Smooth muscle cell of trachea (primary cell): Measurements from ENCODE around the gene RUBCNL. TPM values are rescaled to one million over a fixed set of nuclear protein-coding genes. Genes with fewer than 3 reads are reported as not detected.

Experiments used
- total RNA-seq: library from RNA; depleted of rRNA; stranded (reverse); fragments of >200 nt; gene quantifications from 2 replicates; pipeline ENCODE4 v1.2.1, GENCODE V29; 2014

Gene RUBCNL, protein sequence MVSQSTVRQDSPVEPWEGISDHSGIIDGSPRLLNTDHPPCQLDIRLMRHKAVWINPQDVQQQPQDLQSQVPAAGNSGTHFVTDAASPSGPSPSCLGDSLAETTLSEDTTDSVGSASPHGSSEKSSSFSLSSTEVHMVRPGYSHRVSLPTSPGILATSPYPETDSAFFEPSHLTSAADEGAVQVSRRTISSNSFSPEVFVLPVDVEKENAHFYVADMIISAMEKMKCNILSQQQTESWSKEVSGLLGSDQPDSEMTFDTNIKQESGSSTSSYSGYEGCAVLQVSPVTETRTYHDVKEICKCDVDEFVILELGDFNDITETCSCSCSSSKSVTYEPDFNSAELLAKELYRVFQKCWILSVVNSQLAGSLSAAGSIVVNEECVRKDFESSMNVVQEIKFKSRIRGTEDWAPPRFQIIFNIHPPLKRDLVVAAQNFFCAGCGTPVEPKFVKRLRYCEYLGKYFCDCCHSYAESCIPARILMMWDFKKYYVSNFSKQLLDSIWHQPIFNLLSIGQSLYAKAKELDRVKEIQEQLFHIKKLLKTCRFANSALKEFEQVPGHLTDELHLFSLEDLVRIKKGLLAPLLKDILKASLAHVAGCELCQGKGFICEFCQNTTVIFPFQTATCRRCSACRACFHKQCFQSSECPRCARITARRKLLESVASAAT
- total RNA-seq, result 11.2 and 17.0 TPM in 2 replicates

DNA sequence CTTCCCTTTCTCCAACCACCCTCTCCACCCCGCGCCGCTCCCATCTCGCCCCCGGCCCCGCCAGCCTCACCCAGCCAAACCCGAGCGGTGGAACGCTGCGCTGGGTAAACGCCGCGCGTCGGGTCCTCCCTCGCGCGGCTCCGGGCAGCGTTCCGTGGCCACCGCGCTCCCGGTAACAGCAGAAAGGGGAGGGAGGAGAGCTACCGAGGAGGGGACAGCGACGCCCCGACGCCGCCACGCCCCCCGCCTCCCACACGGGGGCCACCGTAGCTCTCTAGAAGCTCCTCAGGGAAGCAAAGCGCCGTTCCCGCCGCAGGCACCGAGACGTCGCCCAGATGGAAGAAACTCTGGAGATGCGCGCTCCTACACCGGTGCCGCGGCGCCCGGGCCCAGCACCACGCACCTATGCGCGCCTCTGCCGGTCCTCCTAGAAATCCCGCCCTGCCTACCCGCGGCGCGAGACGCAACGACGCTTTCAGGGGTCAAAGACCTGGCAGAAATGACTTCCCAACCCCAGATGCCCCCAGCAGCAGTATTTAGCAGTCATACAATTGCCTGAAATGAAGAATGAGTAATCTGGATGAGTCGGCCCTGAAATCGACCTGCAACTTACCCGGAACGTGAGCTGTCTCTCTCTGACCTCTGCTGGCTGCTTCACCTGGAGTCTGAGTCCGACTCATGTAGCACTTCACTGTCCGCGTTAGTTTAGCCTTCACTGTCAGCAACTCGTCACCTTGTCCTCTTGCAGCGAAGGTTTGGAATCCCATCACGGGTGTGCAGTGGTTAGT, at the start of gene RUBCNL:
TSS of gene RUBCNL (minus strand) at position 189 of the 788 bp plus-strand sequence. CDS start 14,777 bp downstream, outside the sequence.

Other genes starting within 250 kb of the RUBCNL start
- gene LCP1, start 205.1 kb downstream of the RUBCNL start, total RNA-seq, result 0.33 TPM in 1 of 2 replicates, not detected in the other
- gene LRRC63, start 175.3 kb downstream of the RUBCNL start, total RNA-seq, result 0.17 and 0.29 TPM in 2 replicates
- gene LRCH1, start 165.9 kb upstream of the RUBCNL start, total RNA-seq, result 9.9 and 15.6 TPM in 2 replicates